ENCODE results near the gene TRPC4AP.

DNA sequence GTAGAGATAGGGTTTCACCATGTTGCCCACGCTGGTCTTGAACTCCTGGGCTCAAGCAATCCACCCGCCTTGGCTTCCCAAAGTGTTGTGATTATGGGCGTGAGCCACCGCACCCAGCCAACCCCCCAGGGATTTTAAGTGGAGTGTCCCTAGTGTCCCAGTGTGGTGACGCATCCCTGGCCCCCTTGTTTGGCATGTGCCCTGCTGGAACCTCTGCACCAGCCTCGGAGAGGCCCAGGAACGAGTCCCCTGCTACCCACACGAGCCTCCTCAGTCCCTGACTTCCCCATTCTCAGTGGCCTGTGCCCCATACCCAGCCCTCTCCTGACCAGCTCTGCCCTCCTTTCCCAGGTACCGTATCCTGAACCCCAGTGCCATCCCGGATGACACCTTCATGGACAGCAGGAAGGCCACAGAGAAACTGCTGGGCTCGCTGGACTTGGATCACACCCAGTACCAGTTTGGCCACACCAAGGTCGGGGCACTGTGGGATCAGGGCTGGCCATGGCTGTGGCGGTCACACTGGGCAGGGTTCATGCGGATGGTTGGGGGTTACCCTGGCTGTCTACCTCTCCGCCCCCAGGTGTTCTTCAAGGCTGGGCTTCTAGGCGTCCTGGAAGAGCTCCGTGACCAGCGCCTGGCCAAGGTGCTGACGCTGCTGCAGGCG, 99.7 kb downstream of the TRPC4AP start:
- TF ChIP-seq, protein P1, sequence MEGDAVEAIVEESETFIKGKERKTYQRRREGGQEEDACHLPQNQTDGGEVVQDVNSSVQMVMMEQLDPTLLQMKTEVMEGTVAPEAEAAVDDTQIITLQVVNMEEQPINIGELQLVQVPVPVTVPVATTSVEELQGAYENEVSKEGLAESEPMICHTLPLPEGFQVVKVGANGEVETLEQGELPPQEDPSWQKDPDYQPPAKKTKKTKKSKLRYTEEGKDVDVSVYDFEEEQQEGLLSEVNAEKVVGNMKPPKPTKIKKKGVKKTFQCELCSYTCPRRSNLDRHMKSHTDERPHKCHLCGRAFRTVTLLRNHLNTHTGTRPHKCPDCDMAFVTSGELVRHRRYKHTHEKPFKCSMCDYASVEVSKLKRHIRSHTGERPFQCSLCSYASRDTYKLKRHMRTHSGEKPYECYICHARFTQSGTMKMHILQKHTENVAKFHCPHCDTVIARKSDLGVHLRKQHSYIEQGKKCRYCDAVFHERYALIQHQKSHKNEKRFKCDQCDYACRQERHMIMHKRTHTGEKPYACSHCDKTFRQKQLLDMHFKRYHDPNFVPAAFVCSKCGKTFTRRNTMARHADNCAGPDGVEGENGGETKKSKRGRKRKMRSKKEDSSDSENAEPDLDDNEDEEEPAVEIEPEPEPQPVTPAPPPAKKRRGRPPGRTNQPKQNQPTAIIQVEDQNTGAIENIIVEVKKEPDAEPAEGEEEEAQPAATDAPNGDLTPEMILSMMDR (IDR thresholded peaks at IDR 0.05), result no peak
- no peak for TF ChIP-seq POLR2A (IDR thresholded peaks at IDR 0.05)
